ENCODE measurements around the gene LRRC2. TPM values are rescaled to one million over a fixed set of nuclear protein-coding genes. Genes with fewer than 3 reads are reported as not detected.

Gene LRRC2
- total and polyA plus RNA-seq, 12 donors = 0.09 to 4.7 (median 1.2) TPM; not detected in 1

DNA sequence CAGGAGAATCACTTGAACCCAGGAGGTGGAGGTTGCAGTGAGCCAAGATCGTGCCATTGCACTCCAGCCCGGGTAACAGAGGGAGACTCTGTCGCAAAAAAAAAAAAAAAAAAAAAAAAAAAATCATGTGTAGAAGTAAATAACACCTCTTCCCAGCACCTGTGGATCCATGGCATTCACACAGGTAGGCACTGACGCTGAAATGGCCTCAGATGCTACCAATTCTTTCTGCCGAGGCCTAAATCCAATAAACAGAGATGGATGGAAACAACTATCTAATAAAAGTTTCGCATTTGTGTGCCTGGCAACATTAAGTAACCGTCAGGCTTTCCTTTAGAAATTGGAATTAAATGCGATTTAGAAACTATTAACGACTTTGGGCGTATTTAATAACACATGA is 10.3 kb upstream of the LRRC2 start:
- H3K27me3 ChIP-seq = no peaks in the 10 kb centered on the region

DNA sequence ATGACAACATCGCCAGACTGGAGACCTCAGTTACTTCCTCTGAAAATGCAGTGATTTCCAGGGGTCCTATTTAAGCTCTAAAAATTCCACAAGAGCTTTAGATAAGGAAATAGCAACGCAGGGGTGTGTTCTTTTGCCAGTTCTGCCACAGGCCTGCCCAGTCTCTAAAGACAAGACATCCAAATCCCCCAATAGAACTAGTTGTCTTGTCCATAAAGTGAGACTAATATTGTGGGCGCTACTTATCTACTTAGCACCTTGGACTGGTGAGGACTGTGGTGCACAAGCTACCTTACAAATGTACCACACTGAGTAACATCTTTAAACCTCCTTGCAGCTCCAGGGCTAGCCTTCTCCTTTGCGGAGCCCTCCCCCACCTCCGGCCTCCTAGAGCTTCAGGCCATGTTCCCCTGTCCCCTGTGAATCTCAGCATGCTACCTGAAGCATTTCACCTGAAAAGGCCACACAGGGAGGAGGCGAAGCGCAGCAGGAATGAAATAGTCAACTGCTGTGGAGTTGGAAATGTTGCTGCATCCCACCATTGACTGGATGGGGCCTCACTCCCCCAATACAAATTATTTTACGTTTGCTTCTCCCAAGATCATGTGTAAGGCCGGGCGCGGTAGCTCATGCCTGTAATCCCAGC is 9.6 kb upstream of the LRRC2 start:
- DNase-seq = no peak
- no peaks in the 10 kb centered on the region for H3K36me3 ChIP-seq (replicated peaks in 1 of 2)
- WGBS, 4 donors = 85 to 96% (median 86%) methylated on average over 10 to 11 of the region's 11 CpGs

More for the DNA sequence above, 10.3 kb upstream of the LRRC2 start:
- Histone ChIP-seq H3K36me3 (replicated peaks in 1 of 2) (no peaks in the 10 kb centered on the region), H3K4me3 (no peak overlapping the region), H3K9me3 (replicated peaks in 1 of 3) (no peaks in the 10 kb centered on the region), H3K4me1 (replicated peaks in 1 of 2) (peaks cover 0 to 12% of the 10 kb centered on the region in 2 donors), H3K27ac (no peak overlapping the region)
- 69 to 77% (median 77%) methylated on average over 10 of the region's 10 CpGs for WGBS, 4 donors
- intact Hi-C loops (cut with DNase I) = no loop called here
- TF ChIP-seq, protein P1, sequence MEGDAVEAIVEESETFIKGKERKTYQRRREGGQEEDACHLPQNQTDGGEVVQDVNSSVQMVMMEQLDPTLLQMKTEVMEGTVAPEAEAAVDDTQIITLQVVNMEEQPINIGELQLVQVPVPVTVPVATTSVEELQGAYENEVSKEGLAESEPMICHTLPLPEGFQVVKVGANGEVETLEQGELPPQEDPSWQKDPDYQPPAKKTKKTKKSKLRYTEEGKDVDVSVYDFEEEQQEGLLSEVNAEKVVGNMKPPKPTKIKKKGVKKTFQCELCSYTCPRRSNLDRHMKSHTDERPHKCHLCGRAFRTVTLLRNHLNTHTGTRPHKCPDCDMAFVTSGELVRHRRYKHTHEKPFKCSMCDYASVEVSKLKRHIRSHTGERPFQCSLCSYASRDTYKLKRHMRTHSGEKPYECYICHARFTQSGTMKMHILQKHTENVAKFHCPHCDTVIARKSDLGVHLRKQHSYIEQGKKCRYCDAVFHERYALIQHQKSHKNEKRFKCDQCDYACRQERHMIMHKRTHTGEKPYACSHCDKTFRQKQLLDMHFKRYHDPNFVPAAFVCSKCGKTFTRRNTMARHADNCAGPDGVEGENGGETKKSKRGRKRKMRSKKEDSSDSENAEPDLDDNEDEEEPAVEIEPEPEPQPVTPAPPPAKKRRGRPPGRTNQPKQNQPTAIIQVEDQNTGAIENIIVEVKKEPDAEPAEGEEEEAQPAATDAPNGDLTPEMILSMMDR (IDR thresholded peaks at IDR 0.05) = no peak
- TF ChIP-seq POLR2A (IDR thresholded peaks at IDR 0.05) = no peak
- DNase-seq = no peak

DNA sequence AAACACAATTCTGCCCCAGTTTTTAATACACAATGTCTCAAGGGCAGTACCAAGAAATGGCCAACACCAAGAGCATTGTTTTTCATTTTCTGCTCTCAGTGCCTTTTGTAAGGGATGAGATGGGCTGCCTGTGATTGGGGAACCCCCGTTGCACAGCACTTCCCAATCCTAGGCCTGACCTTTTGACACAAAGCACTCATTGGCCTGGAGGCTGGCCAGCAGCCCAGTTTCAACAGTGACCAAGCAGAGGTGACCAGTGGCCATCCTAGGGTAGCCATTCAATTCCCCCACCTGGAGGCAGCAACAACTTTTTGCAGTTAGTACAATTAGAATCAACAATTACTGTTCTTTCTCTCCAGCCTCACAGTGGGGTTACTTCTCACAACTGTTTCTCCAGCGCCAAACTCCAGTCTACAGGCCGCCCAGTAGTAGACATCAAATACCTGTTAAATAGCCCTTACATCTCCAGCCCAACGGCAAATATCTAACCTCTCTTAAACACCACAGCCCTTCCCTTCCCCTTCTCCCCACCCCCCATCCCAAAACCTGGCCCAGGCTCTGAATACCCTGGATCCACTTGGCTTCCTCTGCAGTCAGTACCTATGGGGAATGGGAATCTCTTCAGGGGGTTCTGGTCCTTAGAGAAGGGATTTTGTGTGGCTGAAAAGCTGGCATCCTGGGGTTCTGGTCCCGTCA is 8.9 kb upstream of the LRRC2 start:
- Histone ChIP-seq H3K4me1 (replicated peaks in 1 of 2) (peaks cover 0 to 12% of the 10 kb centered on the region in 2 donors), H3K27me3 (no peaks in the 10 kb centered on the region), H3K4me3 (no peak overlapping the region), H3K36me3 (replicated peaks in 1 of 2) (no peaks in the 10 kb centered on the region), H3K9me3 (replicated peaks in 1 of 3) (no peaks in the 10 kb centered on the region), H3K27ac (peak overlapping the region in 1 of 5 donors; percentile 8)
- WGBS, 4 donors = 72 to 80% (median 74%) methylated on average over 5 of the region's 5 CpGs
- intact Hi-C loops (cut with DNase I) = no loop called here
- no peak for DNase-seq
- no peak for TF ChIP-seq POLR2A (IDR thresholded peaks at IDR 0.05)

More for the DNA sequence above, 9.6 kb upstream of the LRRC2 start:
- intact Hi-C loops (cut with DNase I) = no loop called here
- TF ChIP-seq, protein P1 (IDR thresholded peaks at IDR 0.05) = no peak
- TF ChIP-seq POLR2A (IDR thresholded peaks at IDR 0.05) = no peak
- no peaks in the 10 kb centered on the region for H3K27me3 ChIP-seq
- H3K4me3 ChIP-seq = no peak overlapping the region
- H3K9me3 ChIP-seq (replicated peaks in 1 of 3) = no peaks in the 10 kb centered on the region
- H3K27ac ChIP-seq = no peak overlapping the region
- peaks cover 0 to 12% of the 10 kb centered on the region in 2 donors for H3K4me1 ChIP-seq (replicated peaks in 1 of 2)

DNA sequence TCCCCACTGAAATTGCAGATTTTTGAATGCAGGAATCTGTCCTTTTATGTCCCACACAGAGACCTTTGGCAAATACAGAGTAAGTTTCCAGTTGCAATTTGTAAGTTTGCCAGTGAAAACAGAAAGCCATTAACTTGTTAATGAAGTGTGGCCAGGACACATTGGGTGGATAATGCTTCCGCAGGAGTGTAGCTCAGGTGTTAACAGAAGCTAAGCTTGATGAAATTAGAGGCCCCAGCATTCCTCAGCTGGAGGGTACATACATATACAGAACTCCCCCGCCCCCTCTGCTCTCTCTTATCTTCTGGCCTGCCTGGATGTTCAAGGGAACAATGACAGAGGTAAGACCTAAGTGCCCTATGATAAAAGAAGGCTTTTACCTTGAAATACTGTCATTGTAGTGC is 8.1 kb upstream of the LRRC2 start:
- intact Hi-C loops (cut with DNase I) = no loop called here
- TF ChIP-seq, protein P1 (IDR thresholded peaks at IDR 0.05) = no peak
- no peak for TF ChIP-seq POLR2A (IDR thresholded peaks at IDR 0.05)
- Histone ChIP-seq H3K27ac (no peak overlapping the region), H3K36me3 (replicated peaks in 1 of 2) (no peaks in the 10 kb centered on the region), H3K4me3 (no peak overlapping the region), H3K27me3 (no peaks in the 10 kb centered on the region), H3K9me3 (replicated peaks in 1 of 3) (no peaks in the 10 kb centered on the region), H3K4me1 (replicated peaks in 1 of 2) (peaks cover 0 to 10% of the 10 kb centered on the region in 2 donors)
- WGBS, 4 donors = 48 to 75% (median 62%) methylated on average over 1 to 2 of the region's 2 CpGs
- DNase-seq = no peak

Measured in adrenal gland (tissue), 12 donors.